Endothelial cell of umbilical vein (primary cell): ENCODE measurements around the gene PIN1.

Experiments
- CTCF ChIP-seq, 2 donors: IDR thresholded peaks; 1 replicate in 1 of 2; 2 replicates in 1 of 2; pipeline ENCODE4 v1.5.1; 2011; ENCODE audit warnings: low read length in 2 of 2, mild to moderate bottlenecking in 2 of 2, moderate library complexity in 2 of 2, control low read depth in 1 of 2, inconsistent platforms in 1 of 2, low read depth in 1 of 2; ENCODE audit not compliant: insufficient read depth in 1 of 2; ENCODE audit errors: extremely low read depth in 1 of 2
- EZH2 ChIP-seq: IDR thresholded peaks from 2 replicates; pipeline ENCODE4 v1.6.1; 2012; ENCODE audit warnings: borderline replicate concordance, low read depth, mild to moderate bottlenecking, moderate library complexity, low read length, inconsistent platforms; ENCODE audit not compliant: severe bottlenecking
- POLR2A ChIP-seq: IDR thresholded peaks from 2 replicates; pipeline ENCODE4 v1.6.1; 2012; ENCODE audit warnings: low read depth, mild to moderate bottlenecking, control low read depth, low read length

- TF ChIP-seq POLR2A = no peak
- TF ChIP-seq CTCF (IDR thresholded peaks at IDR 0.05; ENCODE audit: extremely low read depth in 1 of 2, insufficient read depth in 1 of 2, low read depth in 1 of 2, low read length in 2 of 2) = no peak
- TF ChIP-seq EZH2 = no peak
Observed at GRCh38 chr19:9881720-9882119, 46.6 kb downstream of the PIN1 start.
